ENCODE data around the gene TRIM2.

TRIM2 gene

DNA sequence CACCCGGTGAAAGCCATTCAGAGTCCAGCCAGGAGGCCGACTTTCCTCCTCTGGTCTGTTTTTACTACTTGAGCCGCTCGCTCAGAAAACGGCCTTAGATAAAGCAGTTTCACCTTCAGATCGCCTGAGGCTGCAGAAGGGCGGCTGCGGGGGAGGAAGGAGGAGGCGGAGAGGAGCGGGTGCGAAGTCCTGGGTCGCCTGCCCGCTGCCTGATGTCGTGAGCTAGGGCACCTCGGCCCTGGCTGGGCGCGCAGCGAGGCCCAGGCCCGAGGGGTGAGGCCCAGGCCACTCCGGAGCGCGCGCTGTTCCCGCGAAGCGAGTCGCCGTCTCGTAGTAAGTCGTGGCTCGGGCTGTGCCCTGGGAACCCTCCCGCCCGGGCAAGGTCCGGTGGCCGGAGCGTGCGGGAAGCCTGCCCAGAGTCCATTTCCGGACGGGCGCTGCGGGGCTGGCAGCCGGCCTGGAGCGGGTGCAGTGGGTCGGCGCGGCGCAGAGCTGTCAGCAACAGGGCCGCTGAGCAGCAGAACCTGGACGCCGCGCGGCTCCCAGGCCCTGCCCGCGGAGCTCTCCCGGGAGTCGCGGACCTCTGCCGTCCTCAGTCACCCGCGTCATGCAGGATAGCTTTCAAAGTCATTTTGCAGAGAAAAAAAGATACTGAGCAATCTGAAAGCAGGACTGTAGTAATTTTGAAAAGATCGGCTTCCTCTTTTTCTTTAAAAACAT, 18.6 kb downstream of the TRIM2 start:
- peak; percentile 18 for DNase-seq (ENCODE audit: low spot score)

DNA sequence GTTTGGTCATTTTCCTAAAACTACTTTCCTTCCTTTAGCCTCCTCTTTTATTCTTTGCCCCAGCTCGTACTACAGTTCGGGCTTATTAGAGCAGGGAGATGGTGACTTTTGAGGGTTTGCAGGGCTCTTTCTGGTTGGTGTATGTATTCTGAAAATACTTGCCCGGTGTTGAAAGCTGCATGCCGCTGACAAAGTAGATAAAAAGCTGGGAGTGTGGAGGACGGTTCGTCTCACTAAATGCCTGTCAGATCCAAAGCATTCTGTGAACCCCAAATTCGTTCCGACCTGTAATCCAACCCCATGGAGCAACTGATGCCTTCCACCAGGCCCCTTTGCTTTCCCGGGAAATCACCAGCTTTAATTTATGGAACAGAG, 19.2 kb downstream of the TRIM2 start:
- DNase-seq (ENCODE audit: low spot score): no peak

DNA sequence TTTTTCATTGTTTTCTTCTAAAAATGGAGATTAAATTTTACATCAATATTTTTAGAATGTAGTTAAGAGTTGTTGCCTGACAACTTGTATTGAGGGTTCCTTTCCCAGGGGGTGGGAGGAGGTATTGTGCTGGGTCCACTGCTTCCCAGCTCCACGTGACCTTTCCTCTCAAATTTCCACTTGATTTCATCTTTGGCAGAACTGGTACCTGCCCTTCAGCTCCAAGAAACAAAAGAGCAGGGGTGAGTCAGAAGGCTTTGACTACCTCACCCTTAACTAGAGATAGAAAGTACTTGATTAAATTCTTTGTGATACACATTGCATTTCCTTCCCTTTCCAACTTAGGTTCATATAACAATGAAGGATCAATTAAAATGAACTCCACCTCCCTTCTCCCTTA, 19.7 kb downstream of the TRIM2 start:
- DNase-seq (ENCODE audit: low spot score): no peak

DNA sequence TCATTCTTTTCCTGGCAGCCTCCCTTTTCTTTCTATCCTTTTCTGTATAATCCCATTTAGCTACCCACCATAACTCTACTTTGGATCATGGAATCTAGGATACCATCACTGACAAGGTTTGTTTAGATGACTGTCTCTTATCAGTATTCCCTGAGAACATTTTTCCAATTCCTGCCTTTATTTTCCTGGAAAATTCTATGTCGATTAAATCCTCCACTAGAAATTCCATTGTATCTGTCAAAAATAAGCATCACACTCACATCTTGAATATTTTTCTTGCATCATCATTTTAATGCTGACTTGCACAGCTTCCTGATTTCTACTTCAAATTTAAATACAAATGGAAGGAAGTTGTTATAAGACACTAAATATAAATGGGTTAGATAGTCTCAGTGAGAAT, 20.2 kb downstream of the TRIM2 start:
- DNase-seq (ENCODE audit: low spot score): no peak

DNA sequence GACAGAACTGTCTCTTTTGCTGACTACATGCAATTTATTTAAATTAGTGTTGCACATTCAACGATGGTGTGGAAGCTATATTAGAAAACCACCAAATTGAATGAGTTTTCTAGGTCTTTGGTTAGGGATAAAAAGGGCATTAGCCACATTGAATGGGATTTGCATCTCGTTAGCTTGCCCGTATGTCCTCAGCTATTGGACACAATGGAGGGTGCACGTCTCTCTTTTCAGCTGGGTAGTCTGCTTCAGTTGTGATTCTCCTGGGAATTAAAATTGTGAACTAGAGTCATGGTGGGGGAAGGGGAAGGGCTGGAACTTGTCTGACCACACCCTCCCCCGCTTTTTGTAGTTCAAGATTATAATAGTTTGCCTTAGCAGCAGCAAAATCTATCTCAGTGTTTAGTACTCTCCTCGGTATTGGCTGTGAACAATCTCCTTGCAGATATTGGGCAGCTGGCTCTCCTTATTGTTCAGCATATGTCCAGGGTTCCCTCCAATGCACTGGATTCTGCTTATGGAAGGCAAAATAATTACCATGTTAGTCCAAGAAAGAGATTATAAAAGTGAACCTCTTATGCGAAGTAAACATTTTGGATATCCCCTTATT, 23.3 kb downstream of the TRIM2 start:
- DNase-seq (ENCODE audit: low spot score): no peak

DNA sequence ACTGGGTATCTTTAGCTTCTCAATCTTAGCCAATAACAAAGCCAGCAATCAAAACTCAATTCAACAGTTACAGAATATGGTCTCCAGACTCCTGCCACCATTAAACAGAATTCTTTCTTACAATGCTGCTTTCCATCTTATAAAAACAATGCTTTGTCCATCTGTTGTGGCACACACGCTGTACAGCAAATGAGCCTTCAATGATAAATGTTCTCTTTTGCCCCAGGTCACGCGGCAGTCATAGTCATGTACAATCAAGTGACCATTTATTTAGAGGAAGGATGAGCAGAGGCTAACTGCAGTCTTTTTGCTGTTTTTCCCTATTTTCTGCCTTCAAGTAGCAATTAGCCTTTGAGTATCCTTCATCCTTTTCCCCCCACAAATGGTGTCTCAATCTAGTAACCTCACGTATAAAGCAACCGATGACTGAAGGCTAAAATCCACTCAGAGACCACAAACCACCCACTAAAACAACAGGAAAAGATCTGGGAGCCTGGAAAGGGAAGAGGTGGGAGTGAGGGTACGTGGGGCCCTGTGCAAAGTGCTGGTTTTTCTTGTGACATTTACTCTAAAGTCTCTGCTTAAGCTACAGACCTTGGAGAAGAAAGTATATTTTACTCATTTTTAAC, 24.4 kb downstream of the TRIM2 start:
- DNase-seq (ENCODE audit: low spot score): no peak

DNA sequence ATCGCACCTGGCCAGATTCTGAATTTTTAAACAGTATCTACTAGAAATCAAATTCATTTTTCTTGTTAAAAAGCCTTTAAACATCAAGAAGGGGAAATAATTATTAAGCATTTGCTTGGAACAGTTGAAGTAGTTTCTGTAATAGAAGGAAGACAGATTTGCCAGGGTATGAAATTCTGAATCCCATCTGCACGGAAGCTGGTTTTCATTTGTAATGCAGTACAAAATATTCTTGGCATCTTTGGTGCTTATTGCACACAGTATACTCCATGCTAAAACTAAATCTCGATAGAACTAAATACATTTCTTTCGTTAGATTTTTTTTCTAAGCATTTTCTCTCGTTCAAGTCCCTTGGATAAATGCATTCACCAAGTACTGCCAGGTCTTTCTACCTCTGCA, 25.3 kb downstream of the TRIM2 start:
- DNase-seq (ENCODE audit: low spot score): no peak

DNA sequence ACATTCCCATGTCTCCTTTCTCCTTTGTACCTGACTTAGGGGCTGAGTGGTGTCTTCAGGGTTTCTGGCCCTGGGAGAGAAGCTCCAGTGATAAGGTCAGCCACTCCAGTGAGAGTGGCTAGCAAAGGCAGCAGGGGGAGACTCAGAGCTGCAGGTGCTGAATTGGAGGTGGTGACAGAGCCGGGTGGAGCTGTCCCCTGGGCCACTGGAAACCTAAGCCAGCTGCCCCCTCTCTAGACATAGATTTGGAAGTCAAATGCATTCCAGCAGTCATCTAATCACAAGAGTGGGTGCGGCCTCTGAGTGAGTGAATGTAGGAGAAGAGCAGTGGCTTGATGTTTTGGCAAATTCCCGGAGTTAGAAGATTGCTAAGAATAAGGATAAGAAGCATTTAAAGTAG, 28.5 kb downstream of the TRIM2 start:
- no peak for DNase-seq (ENCODE audit: low spot score)

DNA sequence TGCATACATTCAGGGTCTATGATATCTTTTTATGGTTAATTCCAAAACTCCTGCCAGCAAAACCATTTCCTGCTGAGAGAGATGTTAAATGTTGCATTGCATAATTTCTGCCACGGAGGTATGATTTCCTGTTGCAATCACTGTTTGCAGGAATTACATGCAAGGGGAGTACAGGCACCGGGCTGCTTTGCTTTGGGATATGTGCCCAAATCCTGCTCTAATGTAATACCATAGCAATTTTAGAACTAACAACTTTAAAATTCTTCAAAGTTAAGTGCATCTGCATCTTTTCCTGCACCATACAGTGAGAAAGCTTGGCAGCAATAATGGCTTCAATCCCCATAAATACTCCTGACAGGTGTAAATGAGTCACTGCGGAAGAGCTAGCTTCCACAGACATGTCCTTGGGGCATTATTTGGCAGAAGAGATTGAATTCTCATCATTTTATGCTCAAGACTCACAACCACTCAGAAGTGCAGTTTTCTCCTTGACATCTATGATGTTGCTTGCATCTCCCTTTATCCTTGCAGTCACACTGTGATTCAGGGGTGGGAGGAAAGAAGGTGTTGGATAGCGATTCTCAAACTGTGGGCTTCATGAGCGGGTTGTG, 29.6 kb downstream of the TRIM2 start:
- no peak for DNase-seq (ENCODE audit: low spot score)

DNA sequence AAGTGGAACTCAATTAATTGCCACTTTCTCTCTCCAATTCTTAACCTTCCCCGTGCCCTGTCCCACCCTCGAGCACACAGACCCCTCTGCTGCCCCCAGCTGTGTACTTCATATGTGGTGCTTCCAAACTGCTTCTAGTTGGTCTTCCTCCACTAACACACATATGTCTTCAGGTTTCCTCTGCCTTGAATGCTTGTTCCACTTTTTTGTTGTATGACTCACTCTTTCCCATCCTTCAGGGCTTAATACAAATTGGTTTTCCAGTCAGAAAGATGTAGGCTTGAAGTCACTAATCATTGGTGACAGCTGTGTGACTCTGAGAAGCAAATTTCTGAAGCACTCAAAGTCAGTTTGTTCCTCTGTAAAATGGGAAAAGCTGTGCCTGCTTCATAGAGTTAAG, 30.6 kb downstream of the TRIM2 start:
- DNase-seq (ENCODE audit: low spot score): no peak

DNA sequence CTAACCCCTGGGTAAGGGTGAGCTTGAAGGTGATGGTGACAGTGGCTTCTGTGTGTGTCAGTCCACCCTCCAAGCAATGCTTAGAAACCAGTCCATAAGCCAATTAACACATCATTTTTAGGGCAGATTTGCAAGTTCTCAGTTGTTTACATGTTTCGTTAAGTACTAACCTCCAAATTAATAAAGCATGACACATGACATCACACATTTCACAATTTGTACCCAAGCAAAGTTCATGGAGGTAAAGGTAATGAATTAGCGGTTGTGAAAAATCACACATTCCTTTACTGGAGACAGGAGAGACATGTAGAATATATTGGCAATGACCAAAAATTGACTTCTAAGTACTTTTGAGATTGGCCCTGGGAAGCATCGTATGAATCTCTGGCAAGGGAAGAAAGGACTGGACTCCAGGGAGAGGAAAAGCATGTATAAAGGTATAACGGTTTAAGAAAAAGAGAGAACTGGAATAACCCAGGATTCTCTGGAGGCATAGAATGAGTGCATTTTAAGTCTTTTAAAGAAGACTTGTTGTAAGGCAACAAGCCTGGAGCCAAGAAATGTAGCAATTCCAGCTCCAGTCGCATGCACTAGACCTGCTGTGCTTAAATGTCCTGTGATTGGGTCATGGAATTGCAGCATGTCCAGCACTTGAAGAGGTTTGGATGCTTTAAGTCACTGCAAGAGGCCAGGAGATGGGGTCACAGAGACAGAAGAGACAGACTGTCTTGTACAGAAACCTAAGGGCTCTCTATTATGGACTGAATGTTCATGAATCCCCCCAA, 34.1 kb downstream of the TRIM2 start:
- DNase-seq (ENCODE audit: low spot score): no peak

DNA sequence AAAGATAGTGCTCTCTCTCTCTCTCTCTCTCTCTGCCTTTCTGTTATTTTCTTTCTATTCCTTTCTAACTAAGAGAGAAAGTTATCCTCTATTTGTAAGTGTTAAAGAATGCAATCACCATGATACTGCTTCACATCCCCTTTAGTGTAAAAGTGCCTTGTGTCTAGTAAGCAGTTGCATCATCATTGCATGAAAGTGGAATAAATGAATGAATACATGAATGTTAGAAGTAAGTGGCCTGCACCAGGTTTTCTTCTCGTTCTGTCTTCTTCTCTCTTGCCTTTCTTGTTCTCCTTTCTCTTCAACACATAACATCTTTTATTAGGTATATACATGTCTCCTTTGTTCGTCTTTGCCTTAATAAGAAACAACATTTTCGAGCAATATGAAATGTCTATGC, 35.2 kb downstream of the TRIM2 start:
- no peak for DNase-seq (ENCODE audit: low spot score)

DNA sequence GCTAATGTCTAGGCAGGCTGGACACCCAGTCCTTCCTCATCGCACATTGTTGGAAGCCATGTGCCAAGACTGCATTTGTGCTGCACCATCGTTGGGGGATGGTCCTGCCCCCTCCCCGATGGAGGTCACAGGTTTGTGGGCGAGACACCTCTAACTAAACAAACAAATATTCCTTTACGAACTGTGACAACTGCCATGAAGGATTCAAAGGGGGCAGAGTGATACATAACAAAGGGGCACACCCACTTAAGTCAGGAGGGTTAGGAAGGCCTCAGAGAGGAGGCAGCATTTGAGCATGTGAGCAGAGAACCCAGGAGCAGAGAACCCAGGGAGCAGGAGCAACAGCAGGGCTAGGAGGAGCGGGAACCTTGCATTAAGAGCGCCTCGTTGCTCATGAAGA, 37.1 kb downstream of the TRIM2 start:
- DNase-seq (ENCODE audit: low spot score): no peak

DNA sequence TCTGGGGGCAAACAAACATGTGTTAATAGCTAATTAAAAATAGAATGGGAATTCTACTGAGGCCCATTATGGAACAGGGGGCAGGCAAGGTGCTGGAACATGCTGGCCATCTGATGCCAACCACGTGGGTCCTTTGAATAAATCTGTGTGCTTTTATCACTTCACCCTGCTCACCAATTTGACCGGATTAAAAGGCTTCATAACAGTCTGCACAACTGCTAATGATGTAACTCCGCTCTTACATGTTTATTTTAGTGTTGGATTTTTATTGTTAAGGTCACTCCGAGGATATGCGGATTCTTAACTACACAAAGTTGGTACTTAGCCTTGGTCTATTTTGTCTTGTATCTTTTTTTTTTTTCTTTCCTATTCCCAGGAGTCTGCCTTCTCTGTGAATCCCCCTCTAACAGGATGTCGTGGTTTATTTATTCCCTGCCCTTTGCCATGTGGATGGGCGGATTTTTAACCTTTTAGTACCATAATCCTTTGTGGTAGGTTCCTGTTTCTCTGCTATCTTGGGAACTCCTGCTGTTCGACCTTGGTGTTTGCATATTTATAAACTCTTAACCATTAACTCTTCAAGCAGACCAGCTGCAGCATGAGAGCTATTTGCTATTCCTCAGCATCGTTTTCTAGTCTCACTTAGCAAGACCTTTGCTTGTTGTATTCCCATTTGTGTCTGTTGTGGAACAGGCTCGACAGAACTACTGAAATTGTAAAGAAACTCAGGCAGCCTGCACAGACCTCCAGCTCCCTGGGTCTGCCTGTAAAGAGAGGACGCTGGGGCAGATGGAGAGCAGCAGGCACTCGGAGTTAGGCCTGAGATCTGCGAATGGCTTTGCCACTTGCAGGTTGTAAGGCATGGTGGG, 38.0 kb downstream of the TRIM2 start:
- DNase-seq (ENCODE audit: low spot score): no peak

DNA sequence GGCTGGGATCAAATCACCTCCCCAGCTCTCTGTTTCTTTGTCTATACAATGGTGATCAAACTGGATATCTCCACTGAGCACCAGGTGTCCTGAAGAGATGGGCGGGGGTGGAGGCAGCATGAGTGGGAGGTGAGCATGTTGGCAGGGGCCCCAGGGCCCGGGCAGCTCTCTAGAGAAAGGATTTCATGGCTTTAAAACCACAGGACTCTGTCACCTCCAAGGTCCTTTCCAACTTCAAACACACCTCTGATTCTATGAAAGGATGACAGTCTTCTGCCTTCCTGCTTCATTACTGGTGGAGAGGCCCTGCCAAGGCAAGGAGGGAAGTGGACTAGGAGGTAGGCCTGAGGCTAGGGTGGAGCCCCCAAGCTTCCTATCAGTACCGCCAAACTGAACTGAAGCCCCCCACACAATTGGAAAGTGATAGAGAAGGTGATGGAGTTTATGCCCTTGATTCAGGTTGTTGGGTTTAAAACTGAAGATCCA, 38.6 kb downstream of the TRIM2 start:
- no peak for DNase-seq (ENCODE audit: low spot score)

DNA sequence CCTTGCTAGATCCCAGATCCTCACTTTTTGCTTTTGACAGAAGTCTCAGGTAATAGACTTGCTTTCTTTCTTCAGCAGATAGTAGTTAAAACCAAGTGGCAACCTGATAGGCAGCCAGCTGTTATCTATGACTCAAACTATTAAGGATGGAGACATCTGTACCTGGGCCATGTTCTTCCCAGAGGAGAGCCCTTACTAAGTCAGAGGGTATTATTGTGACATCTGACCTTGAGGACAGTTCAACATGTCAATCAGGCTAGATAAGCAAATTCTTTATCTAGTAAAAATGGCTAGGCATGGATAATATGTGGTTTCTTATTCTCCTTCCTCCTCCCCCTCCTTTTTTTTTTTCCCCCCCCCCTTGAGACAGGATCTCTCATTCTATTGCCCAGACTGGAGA, 39.2 kb downstream of the TRIM2 start:
- no peak for DNase-seq (ENCODE audit: low spot score)

DNA sequence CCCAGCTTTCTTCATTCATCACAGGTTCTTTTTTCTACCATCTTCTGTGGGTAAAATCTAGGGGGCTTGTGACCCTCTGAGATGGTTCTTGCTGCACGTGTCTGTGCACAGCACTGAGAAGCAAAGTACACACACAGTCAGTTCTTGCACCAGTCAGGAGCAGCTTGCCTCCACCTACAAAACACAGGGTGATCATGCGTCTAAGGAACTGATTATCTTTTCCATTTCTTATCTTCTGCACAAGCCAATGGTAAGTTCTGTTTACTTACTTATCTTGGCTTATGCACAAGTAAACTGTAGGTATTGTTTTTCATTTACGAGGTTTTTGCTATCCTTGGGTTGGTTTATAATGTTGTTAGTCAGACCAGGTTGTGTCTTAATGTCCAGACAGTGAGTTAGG, 40.7 kb downstream of the TRIM2 start:
- no peak for DNase-seq (ENCODE audit: low spot score)

DNA sequence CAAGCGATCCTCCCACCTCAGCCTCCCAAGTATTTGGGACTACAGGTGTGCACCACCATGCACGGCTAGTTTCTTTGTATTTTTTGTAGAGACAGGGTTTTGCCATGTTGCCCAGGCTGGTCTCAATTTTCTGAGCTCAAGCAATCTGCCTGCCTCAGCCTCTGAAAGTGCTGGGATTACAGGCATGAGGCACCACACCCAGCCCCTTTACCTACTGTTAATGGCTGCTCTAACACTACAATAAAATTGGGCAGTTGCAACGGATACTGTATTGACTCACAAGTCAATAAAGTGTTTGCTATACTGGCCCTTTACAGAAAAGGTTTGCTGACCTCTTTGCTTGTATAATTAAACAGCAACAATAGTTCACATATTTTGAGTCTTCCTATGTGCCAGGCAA, 41.5 kb downstream of the TRIM2 start:
- DNase-seq (ENCODE audit: low spot score): no peak

DNA sequence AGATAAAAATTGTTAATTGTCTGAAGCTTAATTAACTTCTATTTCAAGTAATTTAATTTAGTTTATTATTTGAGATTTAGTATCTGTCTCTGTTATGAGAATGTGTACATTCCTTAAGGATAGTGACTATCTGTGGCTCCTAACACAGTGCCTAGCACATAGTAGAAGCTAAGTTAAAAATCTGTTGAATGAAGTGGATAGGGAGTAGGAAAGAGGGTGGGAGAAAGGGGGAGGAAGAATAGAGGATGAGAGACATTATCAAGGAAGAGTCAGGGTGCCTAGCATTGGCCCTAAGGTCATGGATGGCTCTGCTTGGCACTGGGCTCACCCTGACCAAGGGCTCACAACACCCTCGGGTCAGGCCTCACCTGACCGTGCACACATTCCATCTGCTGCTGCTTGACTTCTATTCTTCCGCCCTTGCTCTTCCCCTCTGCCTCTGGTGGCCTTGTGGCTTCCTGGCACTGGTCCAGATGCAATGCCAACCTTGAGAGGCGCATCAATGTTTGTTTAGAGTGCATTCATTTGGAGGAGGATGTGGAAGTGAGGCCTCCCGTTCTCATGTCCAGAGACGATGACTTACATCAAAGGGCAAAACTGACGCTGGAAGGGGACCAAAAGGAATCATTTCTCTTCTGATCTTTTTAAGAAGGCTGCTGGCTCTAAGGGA, 42.3 kb downstream of the TRIM2 start:
- DNase-seq (ENCODE audit: low spot score): no peak

DNA sequence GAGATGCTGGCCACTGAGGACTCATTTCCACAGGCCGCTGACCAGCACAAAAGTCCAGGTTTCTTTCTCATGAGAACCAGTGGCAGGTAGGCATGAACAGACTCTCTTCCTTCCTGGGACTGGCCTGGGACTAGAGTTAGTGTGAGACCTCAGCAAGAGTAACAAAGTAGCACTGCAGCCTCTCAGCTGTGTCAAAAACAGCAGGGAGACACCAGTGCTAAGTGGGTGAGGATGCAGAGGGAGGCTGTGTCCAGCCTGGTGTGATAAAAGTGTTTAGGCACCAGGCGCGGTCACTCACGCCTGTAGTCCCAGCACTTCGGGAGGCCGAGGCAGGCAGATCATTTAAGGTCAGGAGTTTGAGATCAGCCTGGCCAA, 42.9 kb downstream of the TRIM2 start:
- DNase-seq (ENCODE audit: low spot score): no peak

DNA sequence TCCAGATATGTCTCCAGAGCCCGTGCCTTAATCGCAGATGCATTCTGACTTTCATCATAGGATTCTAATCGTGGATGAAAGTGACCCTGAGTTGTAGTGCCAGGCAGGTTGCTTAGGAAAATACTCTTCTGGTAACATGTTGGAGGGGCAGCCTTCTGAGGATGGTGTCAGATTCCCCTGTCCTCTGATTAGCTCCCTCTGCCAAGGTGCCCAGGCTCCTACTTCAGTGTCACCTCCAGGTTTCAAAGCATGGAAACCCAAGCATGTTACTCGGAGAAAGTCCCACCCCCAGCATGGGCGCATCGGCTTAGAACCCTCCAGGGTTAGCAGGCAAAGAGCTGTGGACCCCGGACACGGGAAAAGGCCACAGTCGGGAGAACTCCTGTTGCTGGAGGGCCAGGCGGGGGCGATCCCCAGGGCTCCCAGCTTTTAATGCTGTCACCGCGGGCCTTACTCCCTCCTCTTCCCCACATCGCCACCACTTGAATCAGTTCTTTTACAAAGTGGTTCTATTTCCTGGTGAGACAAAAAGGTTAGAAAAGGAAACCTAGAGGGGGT, 44.5 kb downstream of the TRIM2 start:
- no peak for DNase-seq (ENCODE audit: low spot score)

Measured in CD4-positive, alpha-beta T cell treated with Interleukin-6 at 100 ng/mL for 8 hours (primary cell).